Stimulated activated naive B cell treated with anti-CD40 and anti-IgM and Interleukin-4, amounts not matched to agents 10 μg/mL and 1 μg/mL and 100 μg/mL, for 72 hours (primary cell): Measurements from ENCODE around the gene IL16.
A peak's percentile ranks its signal among the peaks of the same experiment; 100 is the strongest.
"Not testable (repeated sequence)": the region's sequence is repeated elsewhere in the genome, so short reads cannot be mapped to it uniquely, and the experiment has no call there.

Experiments used
- ATAC-seq, 2 donors: fragments of 150-1000 bp; cut with Tn5 transposase; replicated peaks; 2 replicates each; pipeline ENCODE4 v1.10.0; 2021; ENCODE audit warnings: moderate library complexity in 1 of 2
- DNase-seq: peaks from one replicate; pipeline ENCODE4 v3.0.0; 2021
- H3K27ac Mint-ChIP-seq: one replicate; pipeline ENCODE4 v1.8.0; 2022; ENCODE audit warnings: mild to moderate bottlenecking, mixed read lengths
- H3K27me3 Mint-ChIP-seq, 2 donors: one replicate each; pipeline ENCODE4 v1.8.0; 2022; ENCODE audit warnings: mixed read lengths in 2 of 2
- H3K36me3 Mint-ChIP-seq, 2 donors: one replicate each; pipeline ENCODE4 v1.8.0; 2022; ENCODE audit warnings: mixed read lengths in 2 of 2, mild to moderate bottlenecking in 1 of 2
- H3K4me1 Mint-ChIP-seq, 2 donors: one replicate each; pipeline ENCODE4 v1.8.0; 2022; ENCODE audit warnings: mixed read lengths in 2 of 2, mild to moderate bottlenecking in 1 of 2
- H3K4me3 Mint-ChIP-seq, 2 donors: one replicate each; pipeline ENCODE4 v1.8.0; 2022; ENCODE audit warnings: mild to moderate bottlenecking in 2 of 2, mixed read lengths in 2 of 2, moderate library complexity in 1 of 2
- H3K9me3 Mint-ChIP-seq, 2 donors: one replicate each; pipeline ENCODE4 v1.8.0; 2022; ENCODE audit warnings: mixed read lengths in 2 of 2, mild to moderate bottlenecking in 1 of 2

Gene IL16

GRCh38 chr15:81339321-81339720 is 142.6 kb downstream of the IL16 start:
- DNase-seq (no peak), ATAC-seq (no peak)
- no peak overlapping the region for H3K4me3 Mint-ChIP-seq
- no peaks in the 10 kb centered on the region for H3K9me3 Mint-ChIP-seq
- peaks cover 0 to 10% of the 10 kb centered on the region in 2 donors for H3K4me1 Mint-ChIP-seq
- no peaks in the 10 kb centered on the region for H3K27me3 Mint-ChIP-seq
- no peak overlapping the region for H3K27ac Mint-ChIP-seq
- no peaks in the 10 kb centered on the region for H3K36me3 Mint-ChIP-seq

DNA sequence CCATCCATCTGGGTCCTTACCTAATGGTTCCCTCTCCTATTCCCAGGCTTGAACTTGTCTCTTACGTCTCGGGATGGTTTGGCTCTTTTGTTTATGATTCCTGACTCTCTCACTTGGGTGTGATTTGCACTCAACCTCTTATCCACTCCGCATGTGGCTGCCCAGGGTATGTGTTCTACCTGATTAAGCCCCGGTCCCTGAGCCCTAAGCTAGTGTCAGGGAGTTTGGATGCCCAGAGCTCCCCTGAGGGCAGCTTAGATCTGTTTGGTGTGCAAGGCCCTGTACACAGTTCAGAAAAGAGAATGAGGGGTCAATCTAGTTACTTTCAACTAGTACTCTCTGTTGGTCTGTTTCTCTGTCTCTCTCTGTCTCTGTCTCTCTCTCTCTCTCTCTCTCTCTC is 143.2 kb downstream of the IL16 start:
- H3K27ac Mint-ChIP-seq, result no peak overlapping the region

DNA sequence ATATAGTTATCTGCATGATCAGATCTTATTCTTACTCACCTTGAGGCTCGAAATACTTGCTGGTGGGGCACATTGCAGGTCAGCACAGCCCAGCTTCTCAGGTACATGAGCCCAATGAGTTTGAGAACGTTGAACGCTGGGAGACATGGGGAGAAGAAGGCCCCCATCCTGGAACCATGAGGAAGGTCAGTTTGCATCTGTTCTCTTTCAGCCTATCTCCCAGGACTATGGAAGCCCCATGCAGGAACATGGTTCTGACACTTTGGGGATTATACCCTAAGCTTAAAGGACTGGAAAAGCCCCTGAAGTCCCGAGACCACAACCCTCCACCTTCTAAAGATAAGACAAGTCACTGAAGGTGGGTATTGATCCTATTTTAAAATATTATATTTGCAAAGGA is 144.7 kb downstream of the IL16 start:
- no peak for DNase-seq
- no peak overlapping the region for H3K27ac Mint-ChIP-seq
- no peaks in the 10 kb centered on the region for H3K36me3 Mint-ChIP-seq
- ATAC-seq, result no peak
- H3K9me3 Mint-ChIP-seq, result peaks cover 0 to 2% of the 10 kb centered on the region in 2 donors
- H3K27me3 Mint-ChIP-seq, result no peaks in the 10 kb centered on the region
- no peak overlapping the region for H3K4me3 Mint-ChIP-seq
- H3K4me1 Mint-ChIP-seq, result peaks cover 0 to 8% of the 10 kb centered on the region in 2 donors

More for the DNA sequence above, 143.2 kb downstream of the IL16 start:
- ATAC-seq (no peak), DNase-seq (no peak)
- Mint-ChIP-seq H3K36me3 (no peaks in the 10 kb centered on the region), H3K4me3 (no peak overlapping the region), H3K27me3 (no peaks in the 10 kb centered on the region), H3K4me1 (peaks cover 0 to 10% of the 10 kb centered on the region in 2 donors), H3K9me3 (peaks cover 0 to 2% of the 10 kb centered on the region in 2 donors)

DNA sequence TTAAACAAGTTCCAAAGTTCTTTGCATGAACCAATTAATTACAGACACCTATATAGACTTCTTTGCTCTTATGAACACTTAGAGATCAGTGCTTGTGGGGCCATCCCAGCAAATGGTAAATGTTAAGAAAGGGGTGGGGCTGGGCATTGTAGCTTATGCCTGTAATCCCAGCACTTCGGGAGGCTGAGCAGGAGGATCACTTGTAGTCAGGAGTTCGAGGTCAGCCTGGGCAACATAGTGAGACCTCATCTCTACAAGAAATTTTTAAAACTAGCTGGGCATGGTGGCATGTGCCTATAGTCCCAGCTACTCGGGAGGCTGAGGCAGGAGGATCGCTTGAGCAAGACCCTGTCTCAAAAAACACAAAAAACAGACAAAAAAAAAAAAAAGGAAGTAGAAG is 146.7 kb downstream of the IL16 start:
- DNase-seq (no peak), ATAC-seq (no peak)
- H3K9me3 Mint-ChIP-seq, result peaks cover 0 to 2% of the 10 kb centered on the region in 2 donors
- no peaks in the 10 kb centered on the region for H3K27me3 Mint-ChIP-seq
- no peak overlapping the region for H3K4me3 Mint-ChIP-seq
- no peaks in the 10 kb centered on the region for H3K36me3 Mint-ChIP-seq
- H3K27ac Mint-ChIP-seq, result no peak overlapping the region
- H3K4me1 Mint-ChIP-seq, result no peaks in the 10 kb centered on the region

DNA sequence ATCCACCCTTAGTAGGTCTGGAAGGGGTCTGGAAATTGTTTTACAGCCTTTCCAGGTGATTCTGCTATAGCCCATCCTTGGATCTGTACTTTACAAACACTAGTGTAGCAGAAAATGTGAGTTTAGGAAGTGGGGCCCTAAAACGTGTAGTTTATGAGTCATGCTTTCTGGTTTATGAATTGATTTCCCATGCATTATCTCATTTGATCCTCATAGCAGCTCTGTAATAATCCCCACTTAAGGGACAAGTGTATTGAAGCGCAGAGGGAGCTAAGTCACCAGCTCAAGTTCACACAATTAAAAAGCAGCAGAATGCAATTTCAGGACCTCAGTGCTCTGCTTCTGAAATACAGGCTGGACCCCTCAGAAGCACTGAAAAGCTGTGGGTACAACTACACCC is 149.9 kb downstream of the IL16 start:
- Mint-ChIP-seq H3K4me1 (no peaks in the 10 kb centered on the region), H3K4me3 (no peak overlapping the region), H3K27me3 (no peaks in the 10 kb centered on the region), H3K9me3 (peaks cover 0 to 2% of the 10 kb centered on the region in 2 donors), H3K36me3 (no peaks in the 10 kb centered on the region), H3K27ac (no peak overlapping the region)
- no peak for DNase-seq
- no peak for ATAC-seq

GRCh38 chr15:81347910-81348309 is 151.2 kb downstream of the IL16 start:
- H3K4me3 Mint-ChIP-seq, result no peak overlapping the region
- DNase-seq, result no peak
- no peaks in the 10 kb centered on the region for H3K4me1 Mint-ChIP-seq
- H3K27me3 Mint-ChIP-seq, result no peaks in the 10 kb centered on the region
- H3K9me3 Mint-ChIP-seq, result peaks cover 0 to 2% of the 10 kb centered on the region in 2 donors
- H3K27ac Mint-ChIP-seq, result no peak overlapping the region
- ATAC-seq, result no peak
- no peaks in the 10 kb centered on the region for H3K36me3 Mint-ChIP-seq

GRCh38 chr15:81348691-81349090 is 152.0 kb downstream of the IL16 start:
- not testable (repeated sequence) for H3K27ac Mint-ChIP-seq, ATAC-seq, H3K4me1 Mint-ChIP-seq, DNase-seq, H3K9me3 Mint-ChIP-seq, H3K27me3 Mint-ChIP-seq, H3K4me3 Mint-ChIP-seq, H3K36me3 Mint-ChIP-seq

DNA sequence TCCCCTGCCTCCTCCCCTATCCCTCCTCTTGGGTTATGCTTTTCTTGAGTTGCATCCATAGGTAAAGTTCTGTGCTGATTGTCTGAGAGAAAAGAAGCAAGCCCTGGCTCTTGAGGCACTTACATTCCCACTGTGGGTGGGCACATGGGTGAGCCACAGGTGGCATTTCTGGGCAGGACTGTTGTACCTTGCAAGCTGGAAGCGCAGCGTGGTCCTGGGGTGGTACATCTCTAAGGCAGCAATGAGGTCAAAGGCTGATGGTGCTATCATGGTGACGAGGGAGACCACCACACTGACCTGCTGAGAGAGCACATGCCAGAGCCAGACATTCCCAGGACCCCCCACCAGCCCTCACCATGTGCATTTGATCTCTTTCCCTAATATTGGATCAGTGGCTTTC is 152.6 kb downstream of the IL16 start:
- peak overlapping the region; percentile 56 for H3K27ac Mint-ChIP-seq
- no peak overlapping the region for H3K4me3 Mint-ChIP-seq
- peaks cover 0 to 2% of the 10 kb centered on the region in 2 donors for H3K9me3 Mint-ChIP-seq

GRCh38 chr15:81351651-81352050 is 155.0 kb downstream of the IL16 start:
- ATAC-seq, result no peak
- Mint-ChIP-seq H3K36me3 (no peaks in the 10 kb centered on the region), H3K4me3 (no peak overlapping the region), H3K27ac (no peak overlapping the region), H3K4me1 (no peaks in the 10 kb centered on the region), H3K27me3 (no peaks in the 10 kb centered on the region), H3K9me3 (no peaks in the 10 kb centered on the region)
- DNase-seq, result no peak

More for the DNA sequence above, 152.6 kb downstream of the IL16 start:
- DNase-seq, result no peak
- Mint-ChIP-seq H3K4me1 (no peaks in the 10 kb centered on the region), H3K36me3 (no peaks in the 10 kb centered on the region), H3K27me3 (no peaks in the 10 kb centered on the region)
- no peak for ATAC-seq

DNA sequence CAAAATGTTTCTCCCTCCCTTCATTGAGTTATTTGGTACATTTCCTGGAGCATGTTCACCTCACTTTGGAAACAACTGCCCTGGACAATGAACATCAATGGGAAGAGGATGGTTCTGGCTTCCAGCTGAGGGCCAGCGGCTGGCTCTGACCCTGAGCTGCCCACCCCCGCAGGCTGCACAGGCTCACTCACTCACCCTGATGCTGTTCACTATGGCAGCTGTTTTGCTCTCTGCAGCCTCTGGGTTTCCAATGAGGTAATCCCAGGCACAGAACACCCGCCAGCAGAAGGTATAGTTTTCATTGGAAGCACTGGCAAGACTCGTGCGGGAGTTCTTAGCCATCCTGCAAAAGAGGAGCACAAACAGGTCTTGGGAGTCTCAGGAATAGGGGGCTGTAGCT is 159.6 kb downstream of the IL16 start:
- no peaks in the 10 kb centered on the region for H3K36me3 Mint-ChIP-seq
- no peak overlapping the region for H3K4me3 Mint-ChIP-seq
- ATAC-seq (no peak), DNase-seq (no peak)
- H3K9me3 Mint-ChIP-seq, result no peaks in the 10 kb centered on the region
- no peaks in the 10 kb centered on the region for H3K4me1 Mint-ChIP-seq
- H3K27me3 Mint-ChIP-seq, result no peaks in the 10 kb centered on the region
- H3K27ac Mint-ChIP-seq, result no peak overlapping the region

DNA sequence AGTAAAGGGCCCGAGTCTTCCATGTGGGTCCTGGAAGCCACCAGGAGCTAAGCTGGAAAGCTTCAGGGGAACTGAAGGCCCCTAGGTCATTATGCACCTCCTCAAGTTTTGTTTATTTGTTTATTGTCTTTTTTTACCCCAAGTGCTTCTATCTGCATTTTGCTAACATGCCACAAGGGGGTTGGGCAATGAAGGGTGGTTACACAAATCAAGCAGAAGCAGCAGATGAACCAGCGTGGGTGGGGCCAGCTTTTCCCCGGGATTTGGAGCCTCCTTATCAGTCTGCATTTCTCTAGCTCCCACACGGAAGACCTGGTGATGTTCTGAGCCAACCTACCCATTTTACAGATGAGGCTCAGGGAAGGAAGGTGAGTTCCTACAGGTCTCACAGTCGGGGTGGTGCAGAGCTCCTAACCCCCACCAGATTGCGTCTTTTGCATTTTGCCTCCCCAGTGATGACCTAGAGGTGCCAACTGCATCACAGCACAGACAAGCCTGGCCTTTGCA is 160.6 kb downstream of the IL16 start:
- Mint-ChIP-seq H3K4me3 (no peak overlapping the region), H3K36me3 (no peaks in the 10 kb centered on the region), H3K4me1 (no peaks in the 10 kb centered on the region), H3K27me3 (no peaks in the 10 kb centered on the region), H3K27ac (no peak overlapping the region), H3K9me3 (no peaks in the 10 kb centered on the region)
- no peak for ATAC-seq
- no peak for DNase-seq

DNA sequence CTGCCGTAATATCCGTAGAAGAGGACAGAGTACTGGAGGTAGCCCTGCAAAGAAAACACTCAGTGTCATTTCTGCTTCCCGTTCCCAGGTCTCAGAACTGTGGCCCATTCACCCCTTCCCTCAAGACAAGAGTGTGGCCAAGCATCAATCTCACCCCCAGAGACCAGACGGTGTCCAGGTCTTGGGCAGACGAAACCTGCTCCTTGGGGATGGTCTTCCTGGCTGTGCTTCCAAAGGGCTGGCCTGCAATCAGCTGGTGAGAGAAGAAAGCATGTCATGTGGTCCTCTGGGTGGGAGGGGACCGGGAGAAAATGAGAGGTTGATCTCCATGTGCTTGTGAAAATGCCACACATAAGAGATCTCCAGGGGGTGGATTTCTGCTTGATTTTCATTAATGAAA is 161.6 kb downstream of the IL16 start:
- no peaks in the 10 kb centered on the region for H3K9me3 Mint-ChIP-seq
- no peaks in the 10 kb centered on the region for H3K4me1 Mint-ChIP-seq
- no peaks in the 10 kb centered on the region for H3K36me3 Mint-ChIP-seq
- no peaks in the 10 kb centered on the region for H3K27me3 Mint-ChIP-seq
- ATAC-seq (no peak), DNase-seq (no peak)
- no peak overlapping the region for H3K27ac Mint-ChIP-seq
- H3K4me3 Mint-ChIP-seq, result no peak overlapping the region

DNA sequence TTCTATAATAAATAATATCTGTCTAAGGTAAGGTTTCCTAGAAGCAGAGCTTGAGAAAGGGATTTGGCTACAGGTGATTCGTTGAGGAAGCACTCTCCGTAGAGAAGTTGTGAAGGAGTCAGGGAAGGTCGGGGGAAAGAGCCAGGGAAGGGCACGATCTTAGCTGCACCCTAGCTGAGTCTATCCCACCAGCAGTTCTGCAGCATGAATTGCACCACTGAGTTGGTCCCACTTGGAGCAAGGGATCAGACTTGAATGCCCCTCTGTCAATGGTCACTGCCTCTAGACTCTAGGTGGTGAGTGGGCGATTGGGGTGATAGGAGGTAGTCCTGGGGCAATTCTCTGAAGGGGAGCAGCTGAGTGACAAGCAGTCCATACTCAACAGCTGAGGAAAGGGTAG is 163.8 kb downstream of the IL16 start:
- H3K4me3 Mint-ChIP-seq, result no peak overlapping the region
- no peak for DNase-seq
- H3K9me3 Mint-ChIP-seq, result no peaks in the 10 kb centered on the region
- H3K4me1 Mint-ChIP-seq, result no peaks in the 10 kb centered on the region
- no peaks in the 10 kb centered on the region for H3K27me3 Mint-ChIP-seq
- no peaks in the 10 kb centered on the region for H3K36me3 Mint-ChIP-seq
- H3K27ac Mint-ChIP-seq, result no peak overlapping the region
- no peak for ATAC-seq

GRCh38 chr15:81361891-81362290 is 165.2 kb downstream of the IL16 start:
- Mint-ChIP-seq H3K27me3 (no peaks in the 10 kb centered on the region), H3K9me3 (no peaks in the 10 kb centered on the region), H3K36me3 (no peaks in the 10 kb centered on the region), H3K27ac (no peak overlapping the region), H3K4me3 (no peak overlapping the region), H3K4me1 (no peaks in the 10 kb centered on the region)
- ATAC-seq, result no peak
- DNase-seq, result no peak

GRCh38 chr15:81362790-81363189 is 166.1 kb downstream of the IL16 start:
- Mint-ChIP-seq H3K27ac (no peak overlapping the region), H3K4me3 (no peak overlapping the region), H3K4me1 (no peaks in the 10 kb centered on the region), H3K9me3 (no peaks in the 10 kb centered on the region), H3K36me3 (no peaks in the 10 kb centered on the region), H3K27me3 (no peaks in the 10 kb centered on the region)
- ATAC-seq (no peak), DNase-seq (no peak)

DNA sequence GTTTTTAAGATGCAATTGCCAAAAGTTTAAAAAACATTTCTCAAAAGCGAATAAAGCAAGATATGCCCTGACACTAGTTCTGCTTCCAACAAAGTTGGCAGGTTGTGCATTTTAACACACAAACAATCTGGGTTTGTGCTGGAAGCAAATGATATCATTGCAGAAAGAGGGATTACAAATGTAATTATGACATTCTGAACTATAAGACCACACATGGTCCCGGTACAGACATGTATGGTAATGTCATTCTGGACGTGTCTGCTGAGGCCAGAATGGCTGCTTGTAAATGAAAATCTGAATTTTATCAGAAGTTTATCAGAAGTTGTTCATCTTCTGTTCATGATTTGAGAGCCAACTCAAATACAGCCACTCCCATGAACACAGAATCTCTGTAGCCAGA is 166.6 kb downstream of the IL16 start:
- Mint-ChIP-seq H3K4me3 (no peak overlapping the region), H3K27ac (no peak overlapping the region), H3K36me3 (no peaks in the 10 kb centered on the region), H3K9me3 (no peaks in the 10 kb centered on the region), H3K4me1 (no peaks in the 10 kb centered on the region), H3K27me3 (no peaks in the 10 kb centered on the region)
- DNase-seq, result no peak
- ATAC-seq, result no peak
